NCI-H2171 (cell line): ENCODE measurements around the gene SIGLEC9.
"Not testable (repeated sequence)": the region's sequence is repeated elsewhere in the genome, so short reads cannot be mapped to it uniquely, and the experiment has no call there.

Source experiments
- DNase-seq: peaks from one replicate; lab custom pipeline; 2025; lab: John Stamatoyannopoulos, UW

SIGLEC9 gene

DNA sequence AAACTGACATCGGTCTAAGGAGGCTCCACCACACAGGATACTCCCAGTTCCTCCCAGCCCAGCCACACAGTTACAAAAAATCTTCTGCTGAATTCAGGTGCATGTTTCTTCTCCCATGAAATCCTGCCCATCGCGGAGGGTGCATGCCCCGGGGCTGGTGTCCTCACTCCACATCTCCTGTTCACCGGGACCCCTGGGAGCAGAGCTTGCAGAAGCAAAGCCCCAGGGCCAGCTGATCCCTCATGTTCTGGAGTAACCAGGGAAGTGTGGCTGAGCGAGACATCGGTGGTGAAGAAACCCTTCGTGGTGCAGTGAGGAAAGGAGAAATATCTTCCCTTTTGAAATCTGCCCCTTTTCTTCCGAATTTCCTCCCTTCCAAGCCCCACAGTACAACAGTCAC is 904 bp upstream of the SIGLEC9 start:
- DNase-seq = no peak

- DNase-seq = no peak
Observed at GRCh38 chr19:51124216-51124615, 490 bp upstream of the SIGLEC9 start.

DNA sequence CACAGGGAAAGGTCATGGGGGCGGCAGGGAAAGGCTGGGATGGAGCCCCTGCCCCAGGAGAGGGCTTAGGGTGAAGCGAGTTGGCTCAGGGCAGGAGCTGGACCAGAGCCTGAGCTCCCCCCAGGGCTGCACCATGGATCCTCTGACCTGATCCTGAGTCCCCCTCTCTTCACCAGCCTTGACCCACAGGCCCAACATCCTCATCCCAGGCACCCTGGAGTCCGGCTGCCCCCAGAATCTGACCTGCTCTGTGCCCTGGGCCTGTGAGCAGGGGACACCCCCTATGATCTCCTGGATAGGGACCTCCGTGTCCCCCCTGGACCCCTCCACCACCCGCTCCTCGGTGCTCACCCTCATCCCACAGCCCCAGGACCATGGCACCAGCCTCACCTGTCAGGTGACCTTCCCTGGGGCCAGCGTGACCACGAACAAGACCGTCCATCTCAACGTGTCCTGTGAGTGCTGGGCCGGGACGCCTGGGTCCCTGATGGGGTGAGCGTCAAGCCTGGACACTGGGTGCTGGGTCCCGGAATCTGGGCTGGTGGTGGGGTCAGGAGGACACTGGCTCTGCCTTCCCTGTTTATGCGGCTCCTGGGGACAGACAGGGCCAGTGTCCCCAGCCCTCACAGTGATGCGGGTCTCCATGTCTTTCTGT is 842 bp downstream of the SIGLEC9 start:
- DNase-seq = no peak

GRCh38 chr19:51127032-51127431 is 2.3 kb downstream of the SIGLEC9 start:
- no peak for DNase-seq

GRCh38 chr19:51127755-51128154 is 3.0 kb downstream of the SIGLEC9 start:
- no peak for DNase-seq

- DNase-seq = no peak
Observed at GRCh38 chr19:51128227-51128626, 3.5 kb downstream of the SIGLEC9 start.

GRCh38 chr19:51129716-51130115 is 5.0 kb downstream of the SIGLEC9 start:
- no peak for DNase-seq

DNA sequence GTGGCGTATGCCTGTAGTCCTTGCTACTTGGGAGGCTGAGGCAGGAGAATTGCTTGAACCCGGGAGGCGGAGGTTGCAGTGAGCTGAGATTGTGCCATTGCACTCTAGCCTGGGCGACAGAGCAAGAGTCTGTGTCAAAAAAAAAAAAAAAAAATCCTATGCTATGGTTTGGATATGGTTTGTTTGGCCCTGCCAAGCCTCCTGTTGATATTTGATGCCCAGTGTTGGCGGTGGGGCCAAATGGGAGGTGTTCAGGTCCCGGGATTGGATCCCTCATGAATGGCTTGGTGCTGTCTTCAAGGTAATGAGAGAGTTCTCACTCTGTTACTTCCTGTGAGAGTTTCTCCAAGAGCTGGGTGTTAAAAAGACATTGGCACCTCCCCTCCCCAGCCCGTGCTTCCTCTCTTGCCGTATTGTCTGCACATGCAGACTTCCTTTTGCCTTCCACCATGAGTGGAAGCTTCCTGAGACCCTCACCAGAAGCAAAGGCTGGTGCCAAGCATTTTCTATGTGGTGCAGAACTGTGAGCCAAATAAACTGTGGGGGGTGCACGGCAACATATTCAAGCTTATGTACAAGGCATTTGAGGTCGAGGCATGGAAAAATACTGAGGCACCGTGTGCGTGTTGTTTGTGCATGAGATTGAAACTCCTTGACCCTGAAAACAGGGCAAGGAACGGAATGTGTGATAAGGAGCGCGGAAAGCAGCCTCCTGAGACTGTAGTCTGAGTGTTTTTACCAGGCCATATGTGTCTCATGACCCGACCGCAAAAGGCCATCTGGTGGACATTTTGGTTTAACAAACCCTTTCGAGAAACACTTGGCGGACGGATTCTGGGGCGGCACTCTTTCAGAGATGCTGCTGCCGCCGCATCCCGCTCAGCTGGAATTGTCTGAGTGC is 7.3 kb downstream of the SIGLEC9 start:
- no peak for DNase-seq

- DNase-seq = no peak
Observed at GRCh38 chr19:51135004-51135403, 10.3 kb downstream of the SIGLEC9 start.

DNA sequence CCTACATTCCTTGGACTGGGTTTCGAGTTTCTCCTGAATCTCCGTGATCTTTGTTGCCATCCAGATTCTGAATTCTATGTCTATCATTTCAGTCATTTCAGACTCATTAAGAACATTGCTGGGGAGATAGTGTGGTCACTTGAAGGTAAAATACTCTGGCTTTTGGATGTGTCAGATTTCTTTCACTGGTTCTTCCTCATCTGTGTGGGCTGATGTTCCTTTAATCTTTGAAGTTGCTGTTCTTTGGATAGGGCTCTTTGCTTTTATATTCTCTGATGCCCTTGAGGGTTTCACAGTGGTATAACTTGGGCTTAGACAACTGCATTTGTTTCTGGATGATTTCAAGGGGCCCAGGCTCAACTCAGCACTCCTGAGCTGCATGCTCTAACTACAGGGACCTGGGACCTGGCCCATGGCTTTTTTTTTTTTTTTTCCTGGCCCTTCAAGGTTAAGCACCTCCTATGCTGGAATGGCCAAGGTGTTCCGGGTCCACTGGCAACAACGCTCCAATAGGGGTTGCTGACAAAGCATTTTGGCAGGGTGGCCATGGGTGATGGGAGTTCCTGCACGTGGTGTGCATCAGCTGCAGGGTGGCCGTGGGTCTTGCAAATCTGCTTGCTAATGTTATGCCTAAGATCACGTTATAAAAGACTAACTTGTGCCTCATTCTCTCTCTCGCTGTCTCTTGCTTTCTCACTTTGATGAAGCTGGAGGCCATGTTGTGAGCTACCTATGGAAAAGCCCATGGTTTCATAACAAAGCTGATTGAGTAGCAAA is 11.5 kb downstream of the SIGLEC9 start:
- DNase-seq = no peak

GRCh38 chr19:51136851-51137551 is 12.3 kb downstream of the SIGLEC9 start:
- no peak for DNase-seq

GRCh38 chr19:51137792-51138425 is 13.2 kb downstream of the SIGLEC9 start:
- DNase-seq = no peak

GRCh38 chr19:51138549-51138979 is 13.9 kb downstream of the SIGLEC9 start:
- no peak for DNase-seq

- DNase-seq = no peak
Observed at GRCh38 chr19:51139299-51140014, 14.8 kb downstream of the SIGLEC9 start.

DNA sequence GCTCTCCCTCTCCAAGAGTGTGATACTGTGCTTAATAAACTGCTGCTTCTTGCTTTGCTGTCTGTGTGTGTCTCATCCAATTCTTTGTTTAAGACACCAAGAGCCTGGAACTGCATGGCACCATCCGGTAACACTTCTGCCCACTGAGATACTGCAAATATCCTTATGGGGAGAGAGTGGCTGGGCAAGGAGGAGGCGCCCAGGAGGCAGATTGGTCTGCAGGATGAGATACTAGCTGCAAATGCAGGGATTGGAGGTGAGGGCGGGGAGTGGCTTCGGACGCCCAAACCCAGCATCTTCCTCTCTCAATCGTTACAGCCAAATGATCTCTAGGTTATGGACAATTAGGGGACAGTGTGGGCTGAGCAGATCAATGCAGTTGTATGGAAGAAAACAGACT is 15.7 kb downstream of the SIGLEC9 start:
- DNase-seq = no peak

GRCh38 chr19:51141181-51141580 is 16.5 kb downstream of the SIGLEC9 start:
- DNase-seq = no peak

DNA sequence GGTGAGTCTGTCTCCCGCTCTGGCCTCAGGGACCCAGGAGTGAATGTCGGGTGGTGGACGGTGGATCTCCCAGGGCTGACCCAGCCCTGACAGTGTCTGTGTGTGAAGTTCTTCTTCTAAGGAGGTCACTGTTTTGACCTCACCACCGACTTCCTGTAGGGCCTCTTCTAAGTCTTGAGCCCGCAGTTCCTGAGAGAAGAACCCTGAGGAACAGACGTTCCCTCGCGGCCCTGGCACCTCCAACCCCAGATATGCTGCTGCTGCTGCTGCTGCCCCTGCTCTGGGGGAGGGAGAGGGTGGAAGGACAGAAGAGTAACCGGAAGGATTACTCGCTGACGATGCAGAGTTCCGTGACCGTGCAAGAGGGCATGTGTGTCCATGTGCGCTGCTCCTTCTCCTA is 17.4 kb downstream of the SIGLEC9 start, which contains the start of gene SIGLEC7:
SIGLEC7 (plus strand) TSS at position 183 of the 400 bp plus-strand sequence; CDS start at position 252, 69 bp downstream.
- DNase-seq = no peak

- DNase-seq = not testable (repeated sequence)
Observed at GRCh38 chr19:51142809-51143475, 18.2 kb downstream of the SIGLEC9 start.

GRCh38 chr19:51143486-51143885 is 18.8 kb downstream of the SIGLEC9 start:
- DNase-seq = no peak

DNA sequence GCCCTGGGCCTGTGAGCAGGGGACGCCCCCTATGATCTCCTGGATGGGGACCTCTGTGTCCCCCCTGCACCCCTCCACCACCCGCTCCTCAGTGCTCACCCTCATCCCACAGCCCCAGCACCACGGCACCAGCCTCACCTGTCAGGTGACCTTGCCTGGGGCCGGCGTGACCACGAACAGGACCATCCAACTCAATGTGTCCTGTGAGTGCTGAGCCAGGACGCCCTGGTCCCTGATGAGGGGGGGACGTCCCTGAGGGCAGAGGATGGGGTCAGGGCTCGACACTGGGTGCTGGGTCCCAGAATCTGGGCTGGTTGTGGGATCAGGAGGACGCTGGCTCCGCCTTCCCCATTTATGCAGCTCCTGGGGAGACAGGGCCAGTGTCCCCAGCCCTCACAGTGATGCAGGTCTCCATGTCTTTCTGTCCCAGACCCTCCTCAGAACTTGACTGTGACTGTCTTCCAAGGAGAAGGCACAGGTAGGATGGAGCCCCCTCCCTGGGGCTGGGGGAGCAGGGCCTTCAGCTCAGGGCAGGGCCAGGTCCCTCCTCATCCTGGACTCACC is 19.9 kb downstream of the SIGLEC9 start:
- DNase-seq = no peak
